Measurements from ENCODE around the gene WDR41.
A peak's percentile ranks its signal among the peaks of the same experiment; 100 is the strongest.
"Not testable (repeated sequence)": the region's sequence is repeated elsewhere in the genome, so short reads cannot be mapped to it uniquely, and the experiment has no call there.

Gene WDR41

GRCh38 chr5:77491783-77492652, at the start of gene WDR41:
TSS of gene WDR41 (minus strand) at chr5:77492316. CDS start at chr5:77492220, 96 bp downstream.
- peak; percentile 85 for DNase-seq

GRCh38 chr5:77531297-77531696, 39.2 kb upstream of the WDR41 start:
- no peak for DNase-seq

GRCh38 chr5:77518304-77518703, 26.2 kb upstream of the WDR41 start:
- no peak for DNase-seq

GRCh38 chr5:77514457-77514856, 22.3 kb upstream of the WDR41 start:
- no peak for DNase-seq

- no peak for DNase-seq
These were observed 21.2 kb upstream of the WDR41 start for GRCh38 chr5:77513321-77513720.

GRCh38 chr5:77501132-77501531, 9.0 kb upstream of the WDR41 start:
- DNase-seq: not testable (repeated sequence)

- no peak for DNase-seq
These were observed 7.9 kb upstream of the WDR41 start for GRCh38 chr5:77499973-77500372.

- DNase-seq: no peak
These were observed 7.3 kb upstream of the WDR41 start for GRCh38 chr5:77499441-77499840.

- no peak for DNase-seq
These were observed 6.8 kb upstream of the WDR41 start for GRCh38 chr5:77498952-77499351.

GRCh38 chr5:77494935-77495334, 2.8 kb upstream of the WDR41 start:
- no peak for DNase-seq

- DNase-seq: no peak
These were observed 511 bp upstream of the WDR41 start for GRCh38 chr5:77492653-77493000.

- DNase-seq: not testable (repeated sequence)
These were observed 1.3 kb downstream of the WDR41 start for GRCh38 chr5:77490741-77491344.

GRCh38 chr5:77486344-77486962, 5.7 kb downstream of the WDR41 start:
- no peak for DNase-seq

- no peak for DNase-seq
These were observed 8.4 kb downstream of the WDR41 start for GRCh38 chr5:77483682-77484081.

GRCh38 chr5:77475041-77475440, 17.1 kb downstream of the WDR41 start:
- not testable (repeated sequence) for DNase-seq

GRCh38 chr5:77468875-77469274, 23.2 kb downstream of the WDR41 start:
- not testable (repeated sequence) for DNase-seq

- DNase-seq: no peak
These were observed 28.2 kb downstream of the WDR41 start for GRCh38 chr5:77463905-77464304.

GRCh38 chr5:77461287-77461686, 30.8 kb downstream of the WDR41 start:
- DNase-seq: no peak

GRCh38 chr5:77454123-77454522, 38.0 kb downstream of the WDR41 start:
- no peak for DNase-seq

- DNase-seq: no peak
These were observed 39.8 kb downstream of the WDR41 start for GRCh38 chr5:77452351-77452750.

GRCh38 chr5:77449981-77450380, 42.1 kb downstream of the WDR41 start:
- no peak for DNase-seq

GRCh38 chr5:77449277-77449676, 42.8 kb downstream of the WDR41 start:
- no peak for DNase-seq

- DNase-seq: no peak
These were observed 43.3 kb downstream of the WDR41 start for GRCh38 chr5:77448831-77449230.

- DNase-seq: no peak
These were observed 47.8 kb downstream of the WDR41 start for GRCh38 chr5:77444356-77444755.

Data from amniotic stem cell (primary cell).